Adrenal gland (tissue), 19 donors: Measurements from ENCODE around the gene PCGF1. TPM values are rescaled to one million over a fixed set of nuclear protein-coding genes. Genes with fewer than 3 reads are reported as not detected.

Experiments used
- DNase-seq, 7 donors: peaks; one replicate each; pipeline ENCODE4 v3.0.0-alpha.2; 2019 to 2020
- H3K27ac ChIP-seq, 5 donors: fragments of 200-600 bp; sonication (generic) in 4 of 5; 1 replicate in 3 of 5; 2 replicates in 2 of 5; pipeline versions ENCODE4 v1.5.1 to v1.8.0; 2016 to 2020; ENCODE audit warnings: mild to moderate bottlenecking in 1 of 5
- H3K27me3 ChIP-seq: fragments of 200-600 bp; 2 replicates; pipeline ENCODE4 v1.8.0; 2021
- H3K36me3 ChIP-seq, 2 donors: fragments of 200-600 bp; replicated peaks in 1 of 2; 1 replicate in 1 of 2; 2 replicates in 1 of 2; pipeline versions ENCODE4 v1.5.1 to v1.8.0; 2018 to 2022
- H3K4me1 ChIP-seq, 2 donors: fragments of 200-600 bp; replicated peaks in 1 of 2; 1 replicate in 1 of 2; 2 replicates in 1 of 2; pipeline versions ENCODE4 v1.5.1 to v1.8.0; 2018 to 2021
- H3K4me3 ChIP-seq, 4 donors: fragments of 200-600 bp; sonication (generic) in 3 of 4; one replicate each; pipeline ENCODE4 v1.5.1; 2016 to 2018
- H3K9me3 ChIP-seq, 3 donors: fragments of 200-600 bp; sonication (generic) in 1 of 3; replicated peaks in 1 of 3; 1 replicate in 2 of 3; 2 replicates in 1 of 3; pipeline versions ENCODE4 v1.5.1 to v1.8.0; 2016 to 2021
- CTCF ChIP-seq, 6 experiments: fragments of 450-650 bp in 4 of 6; fragments of 200-600 bp in 2 of 6; sonication (generic) in 1 of 6; IDR thresholded peaks; 1 replicate in 5 of 6; 2 replicates in 1 of 6; pipeline versions ENCODE4 v1.5.1 to v1.8.0; 2016 to 2021; ENCODE audit warnings: antibody characterized with exemption in 6 of 6, mild to moderate bottlenecking in 2 of 6, moderate library complexity in 1 of 6
- POLR2A ChIP-seq, 2 donors: fragments of 450-650 bp; IDR thresholded peaks; one replicate each; pipeline ENCODE4 v1.6.1; 2017; ENCODE audit warnings: antibody characterized with exemption in 2 of 2, mild to moderate bottlenecking in 2 of 2, moderate library complexity in 1 of 2
- WGBS, 4 donors: extraction: QIAGEN DNeasy Blood & Tissue Kit in 2 of 4; methylation state at CpG; one replicate each; pipeline versions ENCODE4 v1.1.5 to v1.1.7; 2013 to 2017; 5-methylcytosine and 5-hydroxymethylcytosine counted together
- intact Hi-C, 2 donors: fragments of 100-400 bp; cut with DNase I; formaldehyde crosslinking; loops; one replicate each; pipeline versions ENCODE4 v1.14.1 to v1.15.0; 2022 to 2023
- long read RNA-seq, 10 donors: library from polyadenylated mRNA in 3 of 10; unstranded in 2 of 10; stranded (forward) in 1 of 10; transcript quantifications; one replicate each; pipeline ENCODE4 v2.0.0 and lab custom pipeline, GENCODE V29; 2021 to 2026
- polyA plus RNA-seq, 3 donors: library from polyadenylated mRNA; stranded (reverse); fragments of 200-250 nt in 2 of 3; fragments of 350-450 nt in 1 of 3; fragmentation: Illumina TruSeq in 1 of 3; extraction: RNeasy Lipid Tissue Mini Kit (QIAGEN cat#74804) in 1 of 3; gene quantifications; one replicate each; pipeline ENCODE4 v1.2.3, GENCODE V29; 2013 to 2014
- total RNA-seq, 9 donors: library from RNA; depleted of rRNA in 4 of 9; stranded (reverse); fragments of >200 nt in 4 of 9; fragments of 120-200 nt in 1 of 9; fragmentation: NEBNext Ultra II Directional in 1 of 9; extraction: Animal tissue kit (Norgen Biotek cat#: 25700) in 1 of 9; gene quantifications; one replicate each; pipeline versions ENCODE4 v1.1.0 to v1.2.4, GENCODE V29; 2013 to 2023
- donor health status: healthy with polysubstance abuse.
- donor health status: Bipolar disorder and iron deficiency.
- donor health status: DM: yes; HTN: yes; CAD: no.
- donor health status: DM: no; HTN: no; CAD: no.
- donor health status: DM: no; HTN: no; CAD: no.
- donor health status: DM: yes; HTN: yes; CAD: no.

The PCGF1 gene
- total RNA-seq (10 to 100 TPM; 15.4 to 38.9 (median 21.1) TPM), polyA plus RNA-seq (10 to 100 TPM; 35.4 to 38.3 (median 37.2) TPM)
- long read RNA-seq, donor 1, partial matches to known transcripts: 0 of 5 reads
- long read RNA-seq, donor 1, other reads (novel, unspliced or antisense): 0 of 5 reads
- long read RNA-seq, donor 2, partial matches to known transcripts: 0 of 6 reads
- long read RNA-seq, donor 2, other reads (novel, unspliced or antisense): 0 of 6 reads
- long read RNA-seq, donor 3, transcript PCGF1-204 (8 exons, 1,056 nt): major isoform, 6 of 8 reads
- long read RNA-seq, donor 3, partial matches to known transcripts: 0 of 8 reads
- long read RNA-seq, donor 3, other reads (novel, unspliced or antisense): 0 of 8 reads
- long read RNA-seq, donor 4, transcript PCGF1-201 (9 exons, 1,792 nt): major isoform, 5 of 13 reads
- long read RNA-seq, donor 4, partial matches to known transcripts: 2 of 13 reads
- long read RNA-seq, donor 4, other reads (novel, unspliced or antisense): 3 of 13 reads
- long read RNA-seq, donor 5, transcript PCGF1-201 (9 exons, 1,792 nt): major isoform, 11 of 16 reads
- long read RNA-seq, donor 5, partial matches to known transcripts: 0 of 16 reads
- long read RNA-seq, donor 5, other reads (novel, unspliced or antisense): 3 of 16 reads
- long read RNA-seq, donor 6, partial matches to known transcripts: 0 of 9 reads
- long read RNA-seq, donor 6, other reads (novel, unspliced or antisense): 2 of 9 reads
- long read RNA-seq, donor 7, partial matches to known transcripts: 0 of 3 reads
- long read RNA-seq, donor 7, other reads (novel, unspliced or antisense): 0 of 3 reads
- long read RNA-seq, donor 8, transcript PCGF1-204 (8 exons, 1,056 nt): major isoform, 7 of 11 reads
- long read RNA-seq, donor 8, partial matches to known transcripts: 0 of 11 reads
- long read RNA-seq, donor 8, other reads (novel, unspliced or antisense): 0 of 11 reads
- long read RNA-seq, donor 9, partial matches to known transcripts: 0 of 5 reads
- long read RNA-seq, donor 9, other reads (novel, unspliced or antisense): 0 of 5 reads
- long read RNA-seq, donor 10, partial matches to known transcripts: 0 of 5 reads
- long read RNA-seq, donor 10, other reads (novel, unspliced or antisense): 0 of 5 reads

- intact Hi-C loops: loop anchor here in 1 of 2 donors (2.0 kb wide), 1 partner anchor 21 kb away; the partner anchor contains the start of genes AUP1 and HTRA2
- WGBS, 4 donors: 0 to 1% (median 0%) methylated on average over 20 to 56 of the region's 56 CpGs
Observed at GRCh38 chr2:74507145-74507925, at the start of gene PCGF1. Gene PCGF1, minus strand, starts transcription at chr2:74507695. Its CDS starts 27 bp downstream, at chr2:74507668.

GRCh38 chr2:74556831-74557370, 49.4 kb upstream of the PCGF1 start:
- DNase-seq: no peak
- Histone ChIP-seq H3K4me3 (no peak overlapping the region), H3K36me3 (no peaks in the 10 kb centered on the region), H3K9me3 (no peaks in the 10 kb centered on the region), H3K4me1 (peaks cover 0 to 23% of the 10 kb centered on the region in 2 donors), H3K27me3 (no peaks in the 10 kb centered on the region), H3K27ac (no peak overlapping the region)
- TF ChIP-seq CTCF (IDR thresholded peaks at IDR 0.05) (no peak), POLR2A (IDR thresholded peaks at IDR 0.05) (no peak)
- WGBS, 4 donors: 87 to 94% (median 92%) methylated on average over 4 to 6 of the region's 6 CpGs
- intact Hi-C loops: no loop called here

More at GRCh38 chr2:74507145-74507925, at the start of gene PCGF1:
- Histone ChIP-seq H3K4me3 (peak within 1 kb of the TSS; percentile 5 to 91 (median 80)), H3K27me3 (peaks cover 19% of the 10 kb centered on the region), H3K36me3 (peaks cover 0 to 12% of the 10 kb centered on the region in 2 donors), H3K4me1 (peaks cover 19 to 50% of the 10 kb centered on the region in 2 donors), H3K9me3 (no peaks in the 10 kb centered on the region), H3K27ac (peak within 1 kb of the TSS; percentile 29 to 100 (median 95))
- peak; percentile 97 to 100 (median 99) for DNase-seq
- TF ChIP-seq POLR2A (IDR thresholded peaks at IDR 0.05) (peak; percentile 33 to 57), CTCF (IDR thresholded peaks at IDR 0.05) (peak in 2 of 6 experiments; percentile 27 to 39)

- Histone ChIP-seq H3K27ac (peak overlapping the region in 2 of 5 donors; percentile 9 to 17), H3K4me3 (no peak overlapping the region), H3K4me1 (peaks cover 0 to 23% of the 10 kb centered on the region in 2 donors), H3K9me3 (no peaks in the 10 kb centered on the region), H3K27me3 (no peaks in the 10 kb centered on the region), H3K36me3 (no peaks in the 10 kb centered on the region)
- intact Hi-C loops: no loop called here
- no peak for DNase-seq
- WGBS, 4 donors: 79 to 97% (median 87%) methylated on average over 4 to 14 of the region's 14 CpGs
- TF ChIP-seq POLR2A (IDR thresholded peaks at IDR 0.05): no peak
- TF ChIP-seq CTCF (IDR thresholded peaks at IDR 0.05): no peak
Observed at GRCh38 chr2:74556159-74556558, 48.7 kb upstream of the PCGF1 start.
